Mesenchymal stem cell (in vitro differentiated cells and primary cell): Measurements from ENCODE around the gene TM7SF2.
A peak's percentile ranks its signal among the peaks of the same experiment; 100 is the strongest.

Experiments
- DNase-seq: peaks from one replicate; pipeline ENCODE4 v3.0.0-alpha.2; 2013
- H2AFZ ChIP-seq: one replicate; pipeline ENCODE4 v1.6.1; 2013; ENCODE audit warnings: low read depth, mild to moderate bottlenecking, control low read depth, inconsistent platforms, low read length, moderate library complexity
- H2AK5ac ChIP-seq: 2 replicates; pipeline ENCODE4 v1.6.1; 2013; ENCODE audit warnings: low read length, moderate library complexity, mild to moderate bottlenecking, inconsistent platforms; ENCODE audit not compliant: severe bottlenecking
- H2BK120ac ChIP-seq: one replicate; pipeline ENCODE4 v1.6.1; 2013; ENCODE audit warnings: low read depth, mild to moderate bottlenecking, inconsistent platforms, low read length, moderate library complexity
- H2BK12ac ChIP-seq, 2 experiments: one replicate each; pipeline ENCODE4 v1.6.1; 2013; ENCODE audit warnings: inconsistent platforms in 2 of 2, low read length in 2 of 2, mild to moderate bottlenecking in 2 of 2, moderate library complexity in 2 of 2, control low read depth in 1 of 2
- H2BK15ac ChIP-seq: one replicate; pipeline ENCODE4 v1.6.1; 2013; ENCODE audit warnings: mild to moderate bottlenecking, low read depth, inconsistent platforms; ENCODE audit not compliant: poor library complexity, severe bottlenecking
- H2BK5ac ChIP-seq: 2 replicates; pipeline ENCODE4 v1.6.1; 2013; ENCODE audit warnings: low read depth, mild to moderate bottlenecking, low read length, control low read depth, inconsistent platforms; ENCODE audit not compliant: poor library complexity, severe bottlenecking
- H3K14ac ChIP-seq, 2 experiments: one replicate each; pipeline ENCODE4 v1.6.1; 2013; ENCODE audit warnings: inconsistent platforms in 2 of 2, low read length in 2 of 2, control low read depth in 1 of 2, mild to moderate bottlenecking in 1 of 2, moderate library complexity in 1 of 2
- H3K18ac ChIP-seq, 2 experiments: one replicate each; pipeline ENCODE4 v1.6.1; 2013; ENCODE audit warnings: inconsistent platforms in 2 of 2, low read length in 2 of 2, control low read depth in 1 of 2, low read depth in 1 of 2, mild to moderate bottlenecking in 1 of 2
- H3K23ac ChIP-seq, 2 experiments: one replicate each; pipeline ENCODE4 v1.6.1; 2013; ENCODE audit warnings: inconsistent platforms in 2 of 2, low read length in 2 of 2, mild to moderate bottlenecking in 2 of 2, moderate library complexity in 2 of 2, control low read depth in 1 of 2
- H3K27ac ChIP-seq: 2 replicates; pipeline ENCODE4 v1.5.1; 2013; ENCODE audit warnings: mild to moderate bottlenecking, moderate library complexity, low read length, control low read depth, inconsistent platforms; ENCODE audit not compliant: poor library complexity, severe bottlenecking
- H3K27me3 ChIP-seq, 2 experiments: 2 replicates each; pipeline versions ENCODE4 v1.6.1 to v1.7.0; 2013; ENCODE audit warnings: low read length in 2 of 2, mild to moderate bottlenecking in 2 of 2, moderate library complexity in 2 of 2, control low read depth in 1 of 2, inconsistent platforms in 1 of 2; ENCODE audit not compliant: control insufficient read depth in 1 of 2, insufficient read depth in 1 of 2
- H3K36me3 ChIP-seq, 2 experiments: 2 replicates each; pipeline versions ENCODE4 v1.6.1 to v1.7.0; 2013; ENCODE audit warnings: low read length in 2 of 2, control low read depth in 1 of 2, inconsistent platforms in 1 of 2, low read depth in 1 of 2, mild to moderate bottlenecking in 1 of 2; ENCODE audit not compliant: insufficient read depth in 2 of 2, control insufficient read depth in 1 of 2
- H3K4ac ChIP-seq, 2 experiments: one replicate each; pipeline ENCODE4 v1.6.1; 2013; ENCODE audit warnings: inconsistent platforms in 2 of 2, low read length in 2 of 2, mild to moderate bottlenecking in 2 of 2, moderate library complexity in 2 of 2, control low read depth in 1 of 2, low read depth in 1 of 2
- H3K4me1 ChIP-seq: 2 replicates; pipeline ENCODE4 v1.6.1; 2013; ENCODE audit warnings: low read depth, low read length, control low read depth; ENCODE audit not compliant: control insufficient read depth, insufficient read depth
- H3K4me2 ChIP-seq: 2 replicates; pipeline ENCODE4 v1.6.1; 2013; ENCODE audit warnings: low read length, mild to moderate bottlenecking, inconsistent platforms; ENCODE audit not compliant: poor library complexity, severe bottlenecking
- H3K4me3 ChIP-seq, 2 experiments: 2 replicates each; pipeline versions ENCODE4 v1.5.1 to v1.7.0; 2013; ENCODE audit warnings: low read length in 2 of 2, mild to moderate bottlenecking in 2 of 2, control low read depth in 1 of 2, low read depth in 1 of 2; ENCODE audit not compliant: insufficient read depth in 1 of 2
- H3K79me1 ChIP-seq: replicated peaks from 2 replicates; pipeline ENCODE4 v1.6.1; 2013; ENCODE audit warnings: mild to moderate bottlenecking, control low read depth, low read length, inconsistent platforms; ENCODE audit not compliant: poor library complexity, severe bottlenecking
- H3K9ac ChIP-seq: 2 replicates; pipeline ENCODE4 v1.7.0; 2013; ENCODE audit warnings: mild to moderate bottlenecking, low read length, moderate library complexity
- H3K9me3 ChIP-seq: 2 replicates; pipeline ENCODE4 v1.7.0; 2013; ENCODE audit warnings: mild to moderate bottlenecking, low read length; ENCODE audit not compliant: control insufficient read depth
- H4K8ac ChIP-seq: one replicate; pipeline ENCODE4 v1.6.1; 2013; ENCODE audit warnings: inconsistent platforms, mild to moderate bottlenecking, low read length, moderate library complexity
- H4K91ac ChIP-seq: one replicate; pipeline ENCODE4 v1.6.1; 2013; ENCODE audit warnings: mild to moderate bottlenecking, low read length, inconsistent platforms
- WGBS: methylation state at CpG from one replicate; pipeline ENCODE4 v1.1.7; 2013; ENCODE audit warnings: mixed read lengths; 5-methylcytosine and 5-hydroxymethylcytosine counted together

Gene TM7SF2

DNA sequence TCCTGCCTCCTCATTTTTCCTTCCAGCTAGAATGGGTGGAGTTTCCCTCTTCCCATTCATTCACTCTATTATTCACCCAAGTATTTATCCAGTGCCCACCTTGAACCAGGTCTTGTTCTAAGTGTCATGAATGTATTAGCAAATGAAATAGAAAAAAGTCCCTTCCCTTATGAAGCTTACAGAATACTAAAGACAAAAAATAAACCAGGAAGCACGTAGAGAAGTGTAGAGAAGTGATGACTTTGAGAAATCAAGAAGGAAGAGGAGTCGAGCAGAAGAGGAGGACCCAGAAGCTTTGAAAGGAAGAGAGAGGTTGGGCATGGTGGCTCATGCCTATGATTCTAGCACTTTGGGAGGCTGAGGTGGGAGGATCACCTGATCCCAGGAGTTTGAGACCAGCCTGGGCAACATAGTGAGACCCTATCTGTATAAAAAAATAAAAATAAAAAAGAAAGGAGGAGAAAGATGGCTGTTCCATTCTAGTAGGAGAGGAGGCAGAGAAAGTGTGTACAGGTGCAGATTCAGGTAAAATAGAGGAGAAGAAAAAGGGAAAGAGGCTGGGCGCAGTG lies 39.7 kb downstream of the TM7SF2 start:
- no peaks in the 10 kb centered on the region for H3K36me3 ChIP-seq
- H3K4me2 ChIP-seq: no peak overlapping the region
- H3K9ac ChIP-seq: no peak overlapping the region
- H2BK12ac ChIP-seq: no peak overlapping the region
- H3K27me3 ChIP-seq: no peaks in the 10 kb centered on the region
- H3K4me3 ChIP-seq: no peak overlapping the region
- peaks cover 9% of the 10 kb centered on the region for H3K4me1 ChIP-seq
- H2BK120ac ChIP-seq: no peak overlapping the region
- no peak overlapping the region for H4K91ac ChIP-seq
- no peak overlapping the region for H2BK5ac ChIP-seq
- no peak overlapping the region for H3K14ac ChIP-seq
- no peak overlapping the region for H2BK15ac ChIP-seq
- H3K4ac ChIP-seq: no peak overlapping the region
- H3K18ac ChIP-seq: no peak overlapping the region
- no peak overlapping the region for H4K8ac ChIP-seq
- no peaks in the 10 kb centered on the region for H3K79me1 ChIP-seq
- no peak overlapping the region for H3K23ac ChIP-seq
- H3K9me3 ChIP-seq: peaks cover 5% of the 10 kb centered on the region
- DNase-seq: no peak
- H2AK5ac ChIP-seq: no peak overlapping the region
- no peak overlapping the region for H2AFZ ChIP-seq
- no peak overlapping the region for H3K27ac ChIP-seq
- 82% methylated on average over 3 of the region's 3 CpGs for WGBS

- Histone ChIP-seq H3K27ac (no peak overlapping the region), H3K14ac (no peak overlapping the region), H2AFZ (no peak overlapping the region), H3K9me3 (peaks cover 3% of the 10 kb centered on the region), H2BK12ac (no peak overlapping the region), H3K4ac (no peak overlapping the region), H3K4me3 (no peak overlapping the region), H4K91ac (no peak overlapping the region), H3K36me3 (no peaks in the 10 kb centered on the region), H2BK15ac (no peak overlapping the region), H3K9ac (no peak overlapping the region), H3K18ac (no peak overlapping the region), H3K4me1 (peaks cover 9% of the 10 kb centered on the region), H4K8ac (no peak overlapping the region), H2AK5ac (no peak overlapping the region), H3K79me1 (no peaks in the 10 kb centered on the region), H3K27me3 (no peaks in the 10 kb centered on the region), H3K4me2 (no peak overlapping the region), H2BK5ac (no peak overlapping the region), H2BK120ac (no peak overlapping the region), H3K23ac (no peak overlapping the region)
- peak; percentile 14 for DNase-seq
- 84% methylated on average over 2 of the region's 2 CpGs for WGBS
Measured at GRCh38 chr11:65152122-65152521, 40.5 kb downstream of the TM7SF2 start.

- Histone ChIP-seq H3K79me1 (no peaks in the 10 kb centered on the region), H2AK5ac (no peak overlapping the region), H3K36me3 (no peaks in the 10 kb centered on the region), H2BK5ac (no peak overlapping the region), H3K4me3 (no peak overlapping the region), H4K8ac (no peak overlapping the region), H3K9me3 (no peaks in the 10 kb centered on the region), H4K91ac (no peak overlapping the region), H3K27me3 (peaks cover 0 to 3% of the 10 kb centered on the region in 2 experiments), H3K27ac (no peak overlapping the region), H2BK15ac (no peak overlapping the region), H3K23ac (no peak overlapping the region), H2AFZ (no peak overlapping the region), H3K4me2 (no peak overlapping the region), H3K4me1 (no peaks in the 10 kb centered on the region), H3K18ac (no peak overlapping the region), H2BK120ac (no peak overlapping the region), H3K14ac (no peak overlapping the region), H3K9ac (no peak overlapping the region), H3K4ac (no peak overlapping the region), H2BK12ac (no peak overlapping the region)
- DNase-seq: no peak
- WGBS: 100% methylated on average over 3 of the region's 3 CpGs
Measured at GRCh38 chr11:65156256-65156655, 44.6 kb downstream of the TM7SF2 start.

GRCh38 chr11:65156926-65157325 lies 45.3 kb downstream of the TM7SF2 start:
- no peaks in the 10 kb centered on the region for H3K79me1 ChIP-seq
- no peak overlapping the region for H2BK120ac ChIP-seq
- WGBS: 80% methylated on average over 3 of the region's 3 CpGs
- H2AFZ ChIP-seq: no peak overlapping the region
- no peak for DNase-seq
- no peak overlapping the region for H2AK5ac ChIP-seq
- H4K8ac ChIP-seq: no peak overlapping the region
- H3K4me1 ChIP-seq: no peaks in the 10 kb centered on the region
- H3K4me3 ChIP-seq: no peak overlapping the region
- no peak overlapping the region for H3K27ac ChIP-seq
- H3K14ac ChIP-seq: no peak overlapping the region
- H3K9me3 ChIP-seq: no peaks in the 10 kb centered on the region
- no peak overlapping the region for H3K18ac ChIP-seq
- no peak overlapping the region for H2BK15ac ChIP-seq
- H3K36me3 ChIP-seq: no peaks in the 10 kb centered on the region
- H3K27me3 ChIP-seq: peaks cover 0 to 3% of the 10 kb centered on the region in 2 experiments
- no peak overlapping the region for H2BK5ac ChIP-seq
- no peak overlapping the region for H3K9ac ChIP-seq
- no peak overlapping the region for H4K91ac ChIP-seq
- H2BK12ac ChIP-seq: no peak overlapping the region
- H3K23ac ChIP-seq: no peak overlapping the region
- H3K4ac ChIP-seq: no peak overlapping the region
- no peak overlapping the region for H3K4me2 ChIP-seq
